Measurements from ENCODE around the gene FILIP1.

DNA sequence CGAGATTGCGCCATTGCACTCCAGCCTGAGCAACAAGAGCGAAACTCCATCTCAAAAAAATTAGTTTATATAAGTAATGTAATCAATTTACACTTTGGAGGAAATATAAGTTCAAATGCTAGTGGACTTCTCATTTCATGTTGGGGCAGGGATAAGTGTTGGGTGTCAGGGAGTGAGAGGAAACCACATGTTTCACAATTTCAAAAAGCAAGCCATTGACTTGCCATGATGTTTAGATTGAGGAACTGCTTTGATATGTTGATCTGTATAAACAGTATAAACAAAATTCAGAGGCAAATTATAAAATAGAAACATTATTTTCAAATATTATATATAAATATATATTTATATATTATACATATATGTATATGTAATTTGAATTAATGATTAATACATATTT lies 42.7 kb downstream of the FILIP1 start:
- TF ChIP-seq EZH2phosphoT487 (IDR thresholded peaks at IDR 0.05; ENCODE audit: low read depth) = no peak
- TF ChIP-seq, protein P1, sequence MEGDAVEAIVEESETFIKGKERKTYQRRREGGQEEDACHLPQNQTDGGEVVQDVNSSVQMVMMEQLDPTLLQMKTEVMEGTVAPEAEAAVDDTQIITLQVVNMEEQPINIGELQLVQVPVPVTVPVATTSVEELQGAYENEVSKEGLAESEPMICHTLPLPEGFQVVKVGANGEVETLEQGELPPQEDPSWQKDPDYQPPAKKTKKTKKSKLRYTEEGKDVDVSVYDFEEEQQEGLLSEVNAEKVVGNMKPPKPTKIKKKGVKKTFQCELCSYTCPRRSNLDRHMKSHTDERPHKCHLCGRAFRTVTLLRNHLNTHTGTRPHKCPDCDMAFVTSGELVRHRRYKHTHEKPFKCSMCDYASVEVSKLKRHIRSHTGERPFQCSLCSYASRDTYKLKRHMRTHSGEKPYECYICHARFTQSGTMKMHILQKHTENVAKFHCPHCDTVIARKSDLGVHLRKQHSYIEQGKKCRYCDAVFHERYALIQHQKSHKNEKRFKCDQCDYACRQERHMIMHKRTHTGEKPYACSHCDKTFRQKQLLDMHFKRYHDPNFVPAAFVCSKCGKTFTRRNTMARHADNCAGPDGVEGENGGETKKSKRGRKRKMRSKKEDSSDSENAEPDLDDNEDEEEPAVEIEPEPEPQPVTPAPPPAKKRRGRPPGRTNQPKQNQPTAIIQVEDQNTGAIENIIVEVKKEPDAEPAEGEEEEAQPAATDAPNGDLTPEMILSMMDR (IDR thresholded peaks at IDR 0.05; ENCODE audit: low read depth, low read length) = no peak

All from OCI-LY3 (cell line).